HCT116 (cell line): ENCODE results near the gene CPD. TPM values are rescaled to one million over a fixed set of nuclear protein-coding genes. Genes with fewer than 3 reads are reported as not detected.

Experiments used
- ATAC-seq: fragments of 200-7000 bp; cut with Tn5 transposase; 2 replicates; pipeline ENCODE4 v1.9.1; 2020; ENCODE audit warnings: mild to moderate bottlenecking, moderate library complexity
- BruUV-seq: library from RNA; stranded (reverse); fragments of 400-500 nt; replicated peaks from 2 replicates; lab custom pipeline; 2021; lab: Mats Ljungman, UMichigan
- CTCF ChIA-PET: fragments of 300-600 bp; sonication (Branson Sonifier 250); formaldehyde crosslinking; loops from one replicate; lab custom pipeline; 2021; ENCODE audit warnings: antibody characterized with exemption; lab: Charles Lee
- POLR2A ChIA-PET: fragments of 300-600, 350-600 bp; sonication (Branson Sonifier 250); formaldehyde crosslinking; loops from one replicate; lab custom pipeline; 2021; ENCODE audit warnings: antibody characterized with exemption; lab: Charles Lee
- RAD21 ChIA-PET, 2 experiments: fragments of 300-600 bp; sonication (Branson Sonifier 250); formaldehyde crosslinking; loops; one replicate each; lab custom pipeline; 2023; ENCODE audit warnings: low total read pairs in 2 of 2; ENCODE audit not compliant: uncharacterized antibody in 2 of 2, unreplicated experiment in 2 of 2, low non-redundant PET in 1 of 2; lab: Charles Lee
- DNase-seq: peaks from one replicate; pipeline ENCODE4 v3.0.0-alpha.2; 2010; ENCODE audit warnings: low read depth, low spot score
- H2AFZ ChIP-seq: fragments of 200-600 bp; shearing (Covaris generic), sonication (generic); 2 replicates; pipeline ENCODE4 v1.6.1; 2017; ENCODE audit warnings: low read depth, mixed run types, mixed read lengths, antibody characterized with exemption, low read length; ENCODE audit not compliant: poor library complexity, severe bottlenecking
- H3K27ac ChIP-seq: 2 replicates; pipeline ENCODE4 v1.5.1; 2012; ENCODE audit warnings: low read depth, low read length
- H3K27me3 ChIP-seq: fragments of 200-600 bp; sonication (generic); 2 replicates; pipeline ENCODE4 v1.6.1; 2016; ENCODE audit warnings: mixed run types, low read length, mixed read lengths; ENCODE audit not compliant: insufficient read depth
- H3K36me3 ChIP-seq, 2 experiments: fragments of 200-500 bp in 1 of 2; fragments of 200-600 bp in 1 of 2; sonication (Bioruptor generic) in 1 of 2; sonication (generic) in 1 of 2; 2 replicates each; pipeline versions ENCODE4 v1.5.1 to v1.6.1; 2014 to 2016; ENCODE audit warnings: low read length in 2 of 2, inconsistent platforms in 1 of 2, mixed read lengths in 1 of 2, mixed run types in 1 of 2; ENCODE audit not compliant: insufficient read depth in 2 of 2, control insufficient read depth in 1 of 2
- H3K4me1 ChIP-seq, 2 experiments: fragments of 200-600 bp in 1 of 2; sonication (generic) in 1 of 2; 2 replicates each; pipeline versions ENCODE4 v1.5.1 to v1.6.1; 2012 to 2017; ENCODE audit warnings: low read length in 2 of 2, inconsistent platforms in 1 of 2, mild to moderate bottlenecking in 1 of 2, mixed read lengths in 1 of 2, mixed run types in 1 of 2, moderate library complexity in 1 of 2; ENCODE audit not compliant: insufficient read depth in 2 of 2, control insufficient read depth in 1 of 2
- H3K4me2 ChIP-seq: fragments of 200-600 bp; sonication (generic); 2 replicates; pipeline ENCODE4 v1.6.1; 2017; ENCODE audit warnings: mixed run types, low read length, mixed read lengths
- H3K4me3 ChIP-seq, 2 experiments: fragments of 200-600 bp in 1 of 2; sonication (generic) in 1 of 2; replicated peaks in 1 of 2; 2 replicates each; pipeline ENCODE4 v1.5.1; 2011 to 2016; ENCODE audit warnings: low read length in 2 of 2, control low read depth in 1 of 2, low read depth in 1 of 2, mild to moderate bottlenecking in 1 of 2, mixed read lengths in 1 of 2, mixed run types in 1 of 2
- H3K79me2 ChIP-seq: fragments of 200-600 bp; sonication (generic); 2 replicates; pipeline ENCODE4 v1.6.1; 2017; ENCODE audit warnings: mild to moderate bottlenecking, mixed run types, low read length, moderate library complexity, mixed read lengths; ENCODE audit not compliant: insufficient read depth
- H3K9ac ChIP-seq: fragments of 200-600 bp; sonication (generic); 2 replicates; pipeline ENCODE4 v1.6.1; 2016; ENCODE audit warnings: low read length, mixed read lengths
- H3K9me2 ChIP-seq: fragments of 200-600 bp; sonication (generic), shearing (Covaris generic); 2 replicates; pipeline ENCODE4 v1.6.1; 2017; ENCODE audit warnings: mixed run types, mild to moderate bottlenecking, moderate library complexity; ENCODE audit not compliant: insufficient read depth
- H3K9me3 ChIP-seq, 2 experiments: fragments of 200-500 bp in 1 of 2; fragments of 200-600 bp in 1 of 2; sonication (Bioruptor generic) in 1 of 2; sonication (generic) in 1 of 2; 2 replicates each; pipeline ENCODE4 v1.6.1; 2014 to 2017; ENCODE audit warnings: low read length in 2 of 2, mixed read lengths in 2 of 2, inconsistent platforms in 1 of 2, low read depth in 1 of 2, mild to moderate bottlenecking in 1 of 2, mixed run types in 1 of 2, moderate library complexity in 1 of 2; ENCODE audit not compliant: control insufficient read depth in 1 of 2, insufficient read depth in 1 of 2
- H4K20me1 ChIP-seq: fragments of 200-600 bp; sonication (generic), shearing (Covaris generic); 2 replicates; pipeline ENCODE4 v1.6.1; 2017; ENCODE audit warnings: mixed run types, mild to moderate bottlenecking, moderate library complexity; ENCODE audit not compliant: insufficient read depth
- CEBPB ChIP-seq: IDR thresholded peaks from 2 replicates; pipeline ENCODE4 v1.6.1; 2012; ENCODE audit warnings: low read depth
- ELF1 ChIP-seq: IDR thresholded peaks from 2 replicates; pipeline ENCODE4 v1.6.1; 2012; ENCODE audit warnings: low read depth, borderline replicate concordance
- EZH2phosphoT487 ChIP-seq: fragments of 200-600 bp; IDR thresholded peaks from 2 replicates; pipeline ENCODE4 v1.6.1; 2018; ENCODE audit warnings: antibody characterized with exemption, borderline replicate concordance
- RAD21 ChIP-seq: IDR thresholded peaks from 2 replicates; pipeline ENCODE4 v1.6.1; 2012; ENCODE audit warnings: low read depth, mild to moderate bottlenecking
- SIN3A ChIP-seq: IDR thresholded peaks from 2 replicates; pipeline ENCODE4 v1.6.1; 2012; ENCODE audit warnings: low read depth
- SP1 ChIP-seq: IDR thresholded peaks from 2 replicates; pipeline ENCODE4 v1.6.1; 2012; ENCODE audit warnings: low read depth
- SRF ChIP-seq: IDR thresholded peaks from 2 replicates; pipeline ENCODE4 v1.6.1; 2012; ENCODE audit warnings: low read depth
- intact Hi-C: fragments of 100-400 bp; cut with micrococcal nuclease; formaldehyde crosslinking; loops from 2 replicates; pipeline ENCODE4 v1.10.0; 2022
- total RNA-seq: library from RNA; stranded (reverse); gene quantifications from one replicate; pipeline ENCODE4 v1.2.1, GENCODE V29; 2021; ENCODE audit not compliant: unreplicated experiment
- TF ChIP-seq, protein P1 (sequence below): IDR thresholded peaks from 2 replicates; pipeline ENCODE4 v1.6.1; 2012

The CPD gene
- total RNA-seq, 1 experiment from 2014 or later = 47.2 TPM

DNA sequence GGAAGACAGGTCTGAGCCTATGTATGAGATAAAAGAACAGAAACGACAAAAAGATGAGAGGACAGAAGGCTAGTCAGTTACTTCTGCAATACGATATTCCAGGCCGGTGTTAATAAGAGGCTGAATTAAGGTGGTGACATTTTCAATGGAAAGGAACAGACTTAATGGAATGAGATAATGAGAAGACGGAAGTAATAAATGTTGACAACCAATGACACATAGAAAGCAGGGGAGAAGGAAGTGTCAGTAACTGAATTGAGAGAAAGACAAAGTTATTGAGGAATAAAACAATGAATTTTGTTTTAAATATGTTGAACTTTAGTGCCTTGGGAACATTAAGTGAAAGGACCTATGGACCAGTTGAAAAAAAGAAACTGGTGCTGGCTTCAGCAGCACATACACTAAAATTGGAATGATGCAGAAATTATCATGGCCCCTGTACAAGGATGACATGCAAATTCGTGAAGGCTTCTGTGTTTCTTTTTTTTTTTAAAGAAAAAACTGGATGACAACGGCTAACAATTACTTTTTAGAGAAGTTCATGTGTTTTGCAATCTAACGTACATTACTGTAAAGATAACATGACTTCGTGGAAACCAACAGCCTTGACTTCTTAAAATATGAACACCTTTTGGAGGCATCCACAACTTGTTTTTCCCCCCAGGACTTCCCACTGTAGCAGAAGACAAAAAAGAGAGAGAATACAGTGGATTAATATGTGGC is 18.5 kb upstream of the CPD start:
- CTCF ChIA-PET = no interaction called here
- Histone ChIP-seq H3K9ac (no peak overlapping the region), H3K9me3 (peaks cover 0 to 12% of the 10 kb centered on the region in 2 experiments; a peak in 2 of 4 replicates), H3K79me2 (no peaks in the 10 kb centered on the region), H3K4me3 (no peak overlapping the region), H3K4me2 (no peak overlapping the region), H3K4me1 (no peaks in the 10 kb centered on the region), H2AFZ (no peak overlapping the region), H3K27ac (no peak overlapping the region), H3K9me2 (no peaks in the 10 kb centered on the region), H3K36me3 (no peaks in the 10 kb centered on the region), H4K20me1 (no peaks in the 10 kb centered on the region), H3K27me3 (no peaks in the 10 kb centered on the region)
- DNase-seq (no peak), ATAC-seq (no peak)
- RAD21 ChIA-PET = no interaction called here
- BruUV-seq = no TSS peak
- intact Hi-C loops = no loop called here
- TF ChIP-seq SP1 (no peak), EZH2phosphoT487 (no peak), RAD21 (no peak), SRF (no peak), SIN3A (no peak), ELF1 (no peak)
- TF ChIP-seq, protein P1, sequence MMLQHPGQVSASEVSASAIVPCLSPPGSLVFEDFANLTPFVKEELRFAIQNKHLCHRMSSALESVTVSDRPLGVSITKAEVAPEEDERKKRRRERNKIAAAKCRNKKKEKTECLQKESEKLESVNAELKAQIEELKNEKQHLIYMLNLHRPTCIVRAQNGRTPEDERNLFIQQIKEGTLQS = no peak
- POLR2A ChIA-PET = no interaction called here

DNA sequence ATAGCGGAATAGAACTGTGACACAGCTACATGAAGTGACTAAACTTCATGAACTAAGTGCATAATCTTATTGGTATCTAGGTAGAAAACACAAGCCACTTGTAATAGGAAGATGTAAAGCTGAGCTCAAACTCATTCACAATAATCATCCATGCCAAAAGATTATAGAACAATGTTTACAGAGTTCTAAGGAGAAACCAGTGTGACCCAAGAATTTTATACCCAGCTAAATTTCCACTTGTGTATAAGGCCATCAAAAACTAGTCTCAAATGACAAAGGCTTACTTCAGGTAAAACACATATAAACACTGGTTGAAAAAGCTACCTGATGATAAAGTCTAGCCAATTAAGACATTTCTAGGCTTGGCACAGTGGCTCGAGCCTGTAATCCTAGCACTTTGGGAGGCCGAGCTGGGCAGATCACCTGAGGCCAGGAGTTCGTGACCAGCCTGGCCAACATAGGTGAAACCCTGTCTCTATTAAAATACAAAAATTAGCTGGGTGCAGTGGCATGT is 16.9 kb upstream of the CPD start:
- Histone ChIP-seq H3K4me3 (no peak overlapping the region), H3K9me2 (no peaks in the 10 kb centered on the region), H4K20me1 (no peaks in the 10 kb centered on the region), H3K27ac (no peak overlapping the region), H2AFZ (no peak overlapping the region), H3K79me2 (no peaks in the 10 kb centered on the region), H3K9me3 (peaks cover 0 to 12% of the 10 kb centered on the region in 2 experiments; a peak in 2 of 4 replicates), H3K27me3 (no peaks in the 10 kb centered on the region), H3K9ac (no peak overlapping the region), H3K4me2 (no peak overlapping the region), H3K4me1 (no peaks in the 10 kb centered on the region), H3K36me3 (no peaks in the 10 kb centered on the region)
- BruUV-seq = no TSS peak
- DNase-seq (no peak), ATAC-seq (no peak)
- ChIA-PET CTCF (no interaction called here), RAD21 (no interaction called here), POLR2A (interaction anchor here (0.7 kb wide), 1 partner anchor 101 kb away, joined by 3 read pairs; no protein-coding TSS in a partner anchor)
- TF ChIP-seq CEBPB = no peak
- intact Hi-C loops = no loop called here
